Measurements from ENCODE around the gene CAMK1G.

The CAMK1G gene

GRCh38 chr1:209633335-209633997 lies 50.0 kb downstream of the CAMK1G start:
- H3K36me3 ChIP-seq (ENCODE audit: control insufficient read depth in 1 of 2, insufficient read depth in 2 of 2, low read length in 2 of 2): no peaks in the 10 kb centered on the region
- H3K9me3 ChIP-seq (ENCODE audit: control insufficient read depth in 1 of 2, low read length in 2 of 2): no peaks in the 10 kb centered on the region
- H3K4me3 ChIP-seq (ENCODE audit: low read depth in 1 of 2, low read length in 2 of 2): no peak overlapping the region
- H3K4me1 ChIP-seq (ENCODE audit: control insufficient read depth in 1 of 2, insufficient read depth in 2 of 2, low read length in 2 of 2): no peaks in the 10 kb centered on the region
- no peak overlapping the region for H3K27ac ChIP-seq (ENCODE audit: low read length)
- H3K27me3 ChIP-seq (ENCODE audit: low read depth, low read length): no peaks in the 10 kb centered on the region

GRCh38 chr1:209634005-209634737 lies 50.7 kb downstream of the CAMK1G start:
- no peaks in the 10 kb centered on the region for H3K27me3 ChIP-seq (ENCODE audit: low read depth, low read length)
- no peaks in the 10 kb centered on the region for H3K4me1 ChIP-seq (ENCODE audit: control insufficient read depth in 1 of 2, insufficient read depth in 2 of 2, low read length in 2 of 2)
- no peaks in the 10 kb centered on the region for H3K36me3 ChIP-seq (ENCODE audit: control insufficient read depth in 1 of 2, insufficient read depth in 2 of 2, low read length in 2 of 2)
- H3K9me3 ChIP-seq (ENCODE audit: control insufficient read depth in 1 of 2, low read length in 2 of 2): no peaks in the 10 kb centered on the region
- no peak overlapping the region for H3K4me3 ChIP-seq (ENCODE audit: low read depth in 1 of 2, low read length in 2 of 2)
- no peak overlapping the region for H3K27ac ChIP-seq (ENCODE audit: low read length)

- Histone ChIP-seq H3K4me3 (ENCODE audit: low read depth in 1 of 2, low read length in 2 of 2) (no peak overlapping the region), H3K9me3 (ENCODE audit: control insufficient read depth in 1 of 2, low read length in 2 of 2) (no peaks in the 10 kb centered on the region), H3K27me3 (ENCODE audit: low read depth, low read length) (no peaks in the 10 kb centered on the region), H3K27ac (ENCODE audit: low read length) (no peak overlapping the region), H3K36me3 (ENCODE audit: control insufficient read depth in 1 of 2, insufficient read depth in 2 of 2, low read length in 2 of 2) (no peaks in the 10 kb centered on the region), H3K4me1 (ENCODE audit: control insufficient read depth in 1 of 2, insufficient read depth in 2 of 2, low read length in 2 of 2) (no peaks in the 10 kb centered on the region)
Observed at GRCh38 chr1:209635850-209636249, 52.3 kb downstream of the CAMK1G start.

GRCh38 chr1:209641832-209642172 lies 58.3 kb downstream of the CAMK1G start:
- peak overlapping the region; percentile 53 for H3K27ac ChIP-seq (ENCODE audit: low read length)
- peaks cover 17 to 30% of the 10 kb centered on the region in 2 donors for H3K4me1 ChIP-seq (ENCODE audit: control insufficient read depth in 1 of 2, insufficient read depth in 2 of 2, low read length in 2 of 2)
- H3K36me3 ChIP-seq (ENCODE audit: control insufficient read depth in 1 of 2, insufficient read depth in 2 of 2, low read length in 2 of 2): no peaks in the 10 kb centered on the region
- H3K27me3 ChIP-seq (ENCODE audit: low read depth, low read length): no peaks in the 10 kb centered on the region
- H3K4me3 ChIP-seq (ENCODE audit: low read depth in 1 of 2, low read length in 2 of 2): no peak overlapping the region
- H3K9me3 ChIP-seq (ENCODE audit: control insufficient read depth in 1 of 2, low read length in 2 of 2): no peaks in the 10 kb centered on the region

- Histone ChIP-seq H3K27ac (ENCODE audit: low read length) (peak overlapping the region; percentile 14), H3K27me3 (ENCODE audit: low read depth, low read length) (no peaks in the 10 kb centered on the region), H3K36me3 (ENCODE audit: control insufficient read depth in 1 of 2, insufficient read depth in 2 of 2, low read length in 2 of 2) (no peaks in the 10 kb centered on the region), H3K9me3 (ENCODE audit: control insufficient read depth in 1 of 2, low read length in 2 of 2) (no peaks in the 10 kb centered on the region), H3K4me3 (ENCODE audit: low read depth in 1 of 2, low read length in 2 of 2) (no peak overlapping the region), H3K4me1 (ENCODE audit: control insufficient read depth in 1 of 2, insufficient read depth in 2 of 2, low read length in 2 of 2) (peaks cover 17 to 30% of the 10 kb centered on the region in 2 donors)
Observed at GRCh38 chr1:209642816-209643215, 59.3 kb downstream of the CAMK1G start.

GRCh38 chr1:209643285-209644020 lies 59.9 kb downstream of the CAMK1G start:
- Histone ChIP-seq H3K4me3 (ENCODE audit: low read depth in 1 of 2, low read length in 2 of 2) (no peak overlapping the region), H3K27ac (ENCODE audit: low read length) (peak overlapping the region; percentile 14), H3K36me3 (ENCODE audit: control insufficient read depth in 1 of 2, insufficient read depth in 2 of 2, low read length in 2 of 2) (no peaks in the 10 kb centered on the region), H3K9me3 (ENCODE audit: control insufficient read depth in 1 of 2, low read length in 2 of 2) (no peaks in the 10 kb centered on the region), H3K4me1 (ENCODE audit: control insufficient read depth in 1 of 2, insufficient read depth in 2 of 2, low read length in 2 of 2) (peaks cover 17 to 30% of the 10 kb centered on the region in 2 donors), H3K27me3 (ENCODE audit: low read depth, low read length) (no peaks in the 10 kb centered on the region)

GRCh38 chr1:209645574-209646452 lies 62.3 kb downstream of the CAMK1G start:
- H3K27me3 ChIP-seq (ENCODE audit: low read depth, low read length): no peaks in the 10 kb centered on the region
- no peak overlapping the region for H3K4me3 ChIP-seq (ENCODE audit: low read depth in 1 of 2, low read length in 2 of 2)
- H3K36me3 ChIP-seq (ENCODE audit: control insufficient read depth in 1 of 2, insufficient read depth in 2 of 2, low read length in 2 of 2): no peaks in the 10 kb centered on the region
- H3K4me1 ChIP-seq (ENCODE audit: control insufficient read depth in 1 of 2, insufficient read depth in 2 of 2, low read length in 2 of 2): peaks cover 36 to 43% of the 10 kb centered on the region in 2 donors
- no peaks in the 10 kb centered on the region for H3K9me3 ChIP-seq (ENCODE audit: control insufficient read depth in 1 of 2, low read length in 2 of 2)
- H3K27ac ChIP-seq (ENCODE audit: low read length): no peak overlapping the region

- no peaks in the 10 kb centered on the region for H3K27me3 ChIP-seq (ENCODE audit: low read depth, low read length)
- H3K4me3 ChIP-seq (ENCODE audit: low read depth in 1 of 2, low read length in 2 of 2): no peak overlapping the region
- H3K9me3 ChIP-seq (ENCODE audit: control insufficient read depth in 1 of 2, low read length in 2 of 2): no peaks in the 10 kb centered on the region
- H3K27ac ChIP-seq (ENCODE audit: low read length): no peak overlapping the region
- H3K4me1 ChIP-seq (ENCODE audit: control insufficient read depth in 1 of 2, insufficient read depth in 2 of 2, low read length in 2 of 2): peaks cover 38 to 46% of the 10 kb centered on the region in 2 donors
- no peaks in the 10 kb centered on the region for H3K36me3 ChIP-seq (ENCODE audit: control insufficient read depth in 1 of 2, insufficient read depth in 2 of 2, low read length in 2 of 2)
Observed at GRCh38 chr1:209646558-209646957, 63.0 kb downstream of the CAMK1G start.

GRCh38 chr1:209647156-209647555 lies 63.6 kb downstream of the CAMK1G start:
- Histone ChIP-seq H3K4me3 (ENCODE audit: low read depth in 1 of 2, low read length in 2 of 2) (no peak overlapping the region), H3K9me3 (ENCODE audit: control insufficient read depth in 1 of 2, low read length in 2 of 2) (no peaks in the 10 kb centered on the region), H3K36me3 (ENCODE audit: control insufficient read depth in 1 of 2, insufficient read depth in 2 of 2, low read length in 2 of 2) (no peaks in the 10 kb centered on the region), H3K27me3 (ENCODE audit: low read depth, low read length) (no peaks in the 10 kb centered on the region), H3K4me1 (ENCODE audit: control insufficient read depth in 1 of 2, insufficient read depth in 2 of 2, low read length in 2 of 2) (peaks cover 38 to 41% of the 10 kb centered on the region in 2 donors), H3K27ac (ENCODE audit: low read length) (no peak overlapping the region)

GRCh38 chr1:209648346-209648745 lies 64.8 kb downstream of the CAMK1G start:
- Histone ChIP-seq H3K36me3 (ENCODE audit: control insufficient read depth in 1 of 2, insufficient read depth in 2 of 2, low read length in 2 of 2) (no peaks in the 10 kb centered on the region), H3K4me3 (ENCODE audit: low read depth in 1 of 2, low read length in 2 of 2) (no peak overlapping the region), H3K27ac (ENCODE audit: low read length) (no peak overlapping the region), H3K4me1 (ENCODE audit: control insufficient read depth in 1 of 2, insufficient read depth in 2 of 2, low read length in 2 of 2) (peaks cover 37 to 41% of the 10 kb centered on the region in 2 donors), H3K9me3 (ENCODE audit: control insufficient read depth in 1 of 2, low read length in 2 of 2) (no peaks in the 10 kb centered on the region), H3K27me3 (ENCODE audit: low read depth, low read length) (no peaks in the 10 kb centered on the region)
